Stimulated activated naive CD8-positive, alpha-beta T cell treated with anti-CD3 and anti-CD28 coated beads, Interleukin-15, Interleukin-2, amounts not matched to agents 100 ng/mL and 50 ng/mL, for 24 hours (primary cell): ENCODE data around the gene EFCAB11.

Experiments used
- H3K27ac Mint-ChIP-seq: one replicate; pipeline ENCODE4 v1.8.0; 2021; ENCODE audit warnings: mild to moderate bottlenecking, mixed read lengths
- H3K27me3 Mint-ChIP-seq: one replicate; pipeline ENCODE4 v1.8.0; 2021; ENCODE audit warnings: mixed read lengths
- H3K36me3 Mint-ChIP-seq: one replicate; pipeline ENCODE4 v1.8.0; 2021; ENCODE audit warnings: low read depth, mixed read lengths
- H3K4me1 Mint-ChIP-seq: one replicate; pipeline ENCODE4 v1.8.0; 2021; ENCODE audit warnings: low read depth, mixed read lengths
- H3K4me3 Mint-ChIP-seq: one replicate; pipeline ENCODE4 v1.8.0; 2021; ENCODE audit warnings: mild to moderate bottlenecking, mixed read lengths
- H3K9me3 Mint-ChIP-seq: one replicate; pipeline ENCODE4 v1.8.0; 2021; ENCODE audit warnings: mixed read lengths

EFCAB11 gene

GRCh38 chr14:89775151-89775550 is 179.4 kb downstream of the EFCAB11 start:
- Mint-ChIP-seq H3K27me3 (peaks cover 6% of the 10 kb centered on the region), H3K9me3 (no peaks in the 10 kb centered on the region), H3K4me3 (no peak overlapping the region), H3K27ac (no peak overlapping the region), H3K4me1 (peaks cover 16% of the 10 kb centered on the region), H3K36me3 (no peaks in the 10 kb centered on the region)

- H3K36me3 Mint-ChIP-seq: no peaks in the 10 kb centered on the region
- H3K9me3 Mint-ChIP-seq: no peaks in the 10 kb centered on the region
- peaks cover 16% of the 10 kb centered on the region for H3K4me1 Mint-ChIP-seq
- H3K27me3 Mint-ChIP-seq: peaks cover 6% of the 10 kb centered on the region
- peak overlapping the region; percentile 55 for H3K27ac Mint-ChIP-seq
- H3K4me3 Mint-ChIP-seq: peak overlapping the region; percentile 60
Observed at GRCh38 chr14:89773644-89774316, 180.8 kb downstream of the EFCAB11 start.

DNA sequence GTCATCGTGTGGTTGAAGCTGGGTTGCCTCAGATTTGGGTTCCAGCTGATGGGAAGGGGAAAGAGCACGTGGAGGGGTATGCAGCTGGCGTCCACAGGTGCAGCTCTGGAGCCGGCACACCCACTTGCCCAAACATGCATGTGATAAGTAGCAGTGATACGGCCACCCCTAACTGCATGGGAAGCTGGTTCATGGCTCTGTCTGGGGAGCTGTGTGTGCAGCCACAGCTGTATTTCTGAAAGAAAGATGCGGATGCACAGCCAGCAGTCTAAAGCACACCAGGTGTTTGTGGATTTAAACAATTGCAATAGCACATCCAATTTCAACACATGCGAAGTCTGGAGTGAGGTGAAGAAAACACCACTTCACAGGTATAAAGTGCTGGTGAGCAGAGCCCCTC is 181.4 kb downstream of the EFCAB11 start:
- Mint-ChIP-seq H3K9me3 (no peaks in the 10 kb centered on the region), H3K27me3 (peaks cover 6% of the 10 kb centered on the region), H3K4me3 (peak overlapping the region; percentile 60), H3K27ac (peak overlapping the region; percentile 31), H3K36me3 (no peaks in the 10 kb centered on the region), H3K4me1 (peaks cover 16% of the 10 kb centered on the region)

- H3K27me3 Mint-ChIP-seq: peaks cover 6% of the 10 kb centered on the region
- no peak overlapping the region for H3K4me3 Mint-ChIP-seq
- no peak overlapping the region for H3K27ac Mint-ChIP-seq
- no peaks in the 10 kb centered on the region for H3K36me3 Mint-ChIP-seq
- H3K4me1 Mint-ChIP-seq: peaks cover 32% of the 10 kb centered on the region
- H3K9me3 Mint-ChIP-seq: no peaks in the 10 kb centered on the region
Observed at GRCh38 chr14:89771251-89771650, 183.3 kb downstream of the EFCAB11 start.

DNA sequence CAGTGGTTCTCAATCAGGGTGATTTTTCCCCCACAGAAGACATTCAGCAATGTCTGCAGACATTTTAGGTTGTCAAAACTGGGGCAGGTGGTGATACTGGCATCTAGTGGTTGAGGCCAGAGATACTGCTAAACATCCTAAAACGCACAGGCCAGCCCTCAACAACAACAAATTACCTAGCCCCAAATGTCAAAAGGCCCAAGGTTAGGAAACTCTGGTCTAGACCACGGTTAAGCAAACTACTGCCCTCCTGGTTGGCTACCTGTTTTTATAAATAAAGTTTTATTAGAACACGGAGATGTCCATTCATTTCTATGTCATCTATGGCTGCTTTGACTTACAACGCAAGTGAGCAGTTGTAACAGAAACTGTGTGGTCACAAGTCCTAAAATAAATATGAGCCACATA is 186.7 kb downstream of the EFCAB11 start:
- H3K9me3 Mint-ChIP-seq: no peaks in the 10 kb centered on the region
- peaks cover 26% of the 10 kb centered on the region for H3K4me1 Mint-ChIP-seq
- H3K36me3 Mint-ChIP-seq: no peaks in the 10 kb centered on the region
- H3K27ac Mint-ChIP-seq: peak overlapping the region; percentile 90
- peak overlapping the region; percentile 8 for H3K4me3 Mint-ChIP-seq
- H3K27me3 Mint-ChIP-seq: peaks cover 2% of the 10 kb centered on the region

DNA sequence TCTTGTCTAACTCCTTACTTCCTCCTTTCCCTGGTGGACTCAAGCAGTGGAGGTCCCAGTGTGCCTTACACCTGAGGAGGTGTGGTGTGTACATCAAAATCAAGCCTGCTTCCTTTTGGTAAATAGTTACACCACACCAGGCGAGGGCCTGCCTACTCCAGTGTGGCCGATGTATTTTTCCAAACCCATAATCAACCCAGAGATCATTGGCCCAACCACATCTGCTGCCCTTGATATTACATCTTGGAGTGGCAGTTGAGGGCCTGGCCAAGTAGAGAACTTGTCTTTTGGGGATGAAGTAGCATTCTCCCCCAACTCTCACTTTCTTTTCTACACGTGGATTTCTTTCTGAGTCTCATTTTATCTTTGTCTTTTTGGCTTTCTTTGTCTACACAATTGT is 187.4 kb downstream of the EFCAB11 start:
- Mint-ChIP-seq H3K36me3 (no peaks in the 10 kb centered on the region), H3K4me1 (peaks cover 25% of the 10 kb centered on the region), H3K27ac (peak overlapping the region; percentile 90), H3K4me3 (peak overlapping the region; percentile 8), H3K27me3 (no peaks in the 10 kb centered on the region), H3K9me3 (no peaks in the 10 kb centered on the region)

DNA sequence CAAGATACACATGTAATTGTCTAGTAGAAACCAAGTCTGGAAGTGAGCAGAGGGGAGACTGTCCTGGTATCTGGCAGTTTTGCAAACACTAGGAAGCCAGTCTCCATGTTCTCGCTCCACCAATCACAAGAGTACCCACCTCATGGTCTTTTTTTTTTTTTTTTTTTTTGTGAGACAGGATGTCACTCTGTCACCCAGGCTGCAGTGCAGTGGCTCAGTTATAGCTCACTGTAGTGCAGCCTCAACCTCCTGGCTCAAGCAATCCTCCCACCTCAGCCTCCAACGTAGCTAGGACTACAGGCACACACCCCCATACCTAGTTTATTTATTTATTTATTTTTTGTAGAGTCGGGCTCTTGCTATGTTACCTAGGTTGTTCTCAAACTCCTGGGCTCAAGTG is 189.2 kb downstream of the EFCAB11 start:
- Mint-ChIP-seq H3K9me3 (no peaks in the 10 kb centered on the region), H3K4me1 (peaks cover 30% of the 10 kb centered on the region), H3K27ac (no peak overlapping the region)

GRCh38 chr14:89760086-89760485 is 194.4 kb downstream of the EFCAB11 start:
- no peaks in the 10 kb centered on the region for H3K36me3 Mint-ChIP-seq
- H3K4me1 Mint-ChIP-seq: peaks cover 13% of the 10 kb centered on the region
- H3K27ac Mint-ChIP-seq: no peak overlapping the region
- H3K4me3 Mint-ChIP-seq: no peak overlapping the region
- peaks cover 5% of the 10 kb centered on the region for H3K9me3 Mint-ChIP-seq
- no peaks in the 10 kb centered on the region for H3K27me3 Mint-ChIP-seq

More for the DNA sequence above, 189.2 kb downstream of the EFCAB11 start:
- no peak overlapping the region for H3K4me3 Mint-ChIP-seq
- no peaks in the 10 kb centered on the region for H3K27me3 Mint-ChIP-seq
- H3K36me3 Mint-ChIP-seq: no peaks in the 10 kb centered on the region

- H3K27ac Mint-ChIP-seq: no peak overlapping the region
- H3K4me1 Mint-ChIP-seq: peaks cover 15% of the 10 kb centered on the region
- peaks cover 5% of the 10 kb centered on the region for H3K9me3 Mint-ChIP-seq
- H3K36me3 Mint-ChIP-seq: no peaks in the 10 kb centered on the region
- no peak overlapping the region for H3K4me3 Mint-ChIP-seq
- no peaks in the 10 kb centered on the region for H3K27me3 Mint-ChIP-seq
Observed at GRCh38 chr14:89757313-89757939, 197.1 kb downstream of the EFCAB11 start.

DNA sequence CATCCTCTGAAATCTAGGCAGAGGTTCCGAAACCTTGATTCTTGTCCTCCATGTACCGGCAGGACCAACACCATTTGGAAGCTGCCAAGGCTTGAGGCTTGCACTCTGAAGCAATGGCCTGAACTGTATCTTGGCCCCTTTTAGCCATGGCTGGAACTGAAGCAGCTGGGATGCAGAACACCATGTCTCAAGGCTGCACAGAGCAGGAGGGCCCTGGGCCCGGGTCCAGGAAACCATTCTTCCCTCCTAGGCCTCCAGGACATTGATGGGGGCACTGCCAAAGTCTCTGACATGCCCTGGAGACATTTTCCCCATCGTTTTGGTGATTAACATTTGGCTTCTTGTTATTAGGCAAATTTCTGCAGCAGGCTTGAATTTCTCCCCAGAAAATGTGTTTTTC is 198.7 kb downstream of the EFCAB11 start:
- H3K4me3 Mint-ChIP-seq: no peak overlapping the region
- H3K9me3 Mint-ChIP-seq: peaks cover 5% of the 10 kb centered on the region
- no peaks in the 10 kb centered on the region for H3K27me3 Mint-ChIP-seq
- H3K36me3 Mint-ChIP-seq: no peaks in the 10 kb centered on the region
- peaks cover 23% of the 10 kb centered on the region for H3K4me1 Mint-ChIP-seq
- no peak overlapping the region for H3K27ac Mint-ChIP-seq

DNA sequence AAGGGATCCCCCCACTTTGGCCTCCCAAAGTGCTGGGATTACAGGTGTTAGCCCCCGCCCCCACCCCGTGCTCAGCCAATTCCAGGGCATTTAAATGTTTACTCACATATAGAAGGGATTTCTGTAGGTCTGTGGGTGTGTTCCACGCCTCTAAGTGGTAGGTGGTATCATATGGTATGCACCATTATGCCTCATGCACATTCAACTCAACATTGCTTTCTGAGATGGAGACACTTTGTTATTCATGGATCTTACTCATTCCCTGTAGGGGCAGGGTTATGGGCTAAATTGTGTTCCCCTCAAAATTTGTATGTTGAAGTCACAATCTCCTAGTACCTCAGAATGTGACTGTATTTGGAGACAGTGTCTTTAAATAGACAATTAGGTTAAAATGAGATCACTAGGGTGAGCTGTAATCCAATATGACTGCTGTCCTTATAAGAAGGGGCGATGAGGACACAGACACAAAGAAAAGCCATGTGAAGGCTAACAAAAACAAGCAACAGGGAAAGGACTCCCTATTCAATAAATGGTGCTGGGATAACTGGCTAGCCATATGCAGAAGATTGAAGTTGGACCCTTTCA is 200.6 kb downstream of the EFCAB11 start:
- H3K27me3 Mint-ChIP-seq: no peaks in the 10 kb centered on the region
- peaks cover 5% of the 10 kb centered on the region for H3K9me3 Mint-ChIP-seq
- H3K36me3 Mint-ChIP-seq: no peaks in the 10 kb centered on the region
- H3K4me1 Mint-ChIP-seq: peaks cover 31% of the 10 kb centered on the region
- H3K4me3 Mint-ChIP-seq: no peak overlapping the region
- H3K27ac Mint-ChIP-seq: no peak overlapping the region

GRCh38 chr14:89750908-89751392 is 203.6 kb downstream of the EFCAB11 start:
- Mint-ChIP-seq H3K27me3 (no peaks in the 10 kb centered on the region), H3K36me3 (no peaks in the 10 kb centered on the region), H3K9me3 (peaks cover 13% of the 10 kb centered on the region), H3K4me3 (no peak overlapping the region), H3K27ac (peak overlapping the region; percentile 7), H3K4me1 (peaks cover 31% of the 10 kb centered on the region)

GRCh38 chr14:89750281-89750755 is 204.2 kb downstream of the EFCAB11 start:
- peaks cover 17% of the 10 kb centered on the region for H3K9me3 Mint-ChIP-seq
- no peak overlapping the region for H3K27ac Mint-ChIP-seq
- no peak overlapping the region for H3K4me3 Mint-ChIP-seq
- H3K4me1 Mint-ChIP-seq: peaks cover 31% of the 10 kb centered on the region
- H3K36me3 Mint-ChIP-seq: no peaks in the 10 kb centered on the region
- H3K27me3 Mint-ChIP-seq: no peaks in the 10 kb centered on the region

- H3K27me3 Mint-ChIP-seq: no peaks in the 10 kb centered on the region
- H3K4me3 Mint-ChIP-seq: no peak overlapping the region
- H3K4me1 Mint-ChIP-seq: peaks cover 24% of the 10 kb centered on the region
- H3K36me3 Mint-ChIP-seq: no peaks in the 10 kb centered on the region
- H3K9me3 Mint-ChIP-seq: peaks cover 17% of the 10 kb centered on the region
- H3K27ac Mint-ChIP-seq: no peak overlapping the region
Observed at GRCh38 chr14:89748004-89748403, 206.5 kb downstream of the EFCAB11 start.

GRCh38 chr14:89747126-89747525 is 207.4 kb downstream of the EFCAB11 start:
- peaks cover 1% of the 10 kb centered on the region for H3K36me3 Mint-ChIP-seq
- H3K4me1 Mint-ChIP-seq: peaks cover 24% of the 10 kb centered on the region
- peaks cover 19% of the 10 kb centered on the region for H3K9me3 Mint-ChIP-seq
- H3K4me3 Mint-ChIP-seq: no peak overlapping the region
- H3K27ac Mint-ChIP-seq: no peak overlapping the region
- H3K27me3 Mint-ChIP-seq: no peaks in the 10 kb centered on the region
